ENCODE measurements around the gene ESCO1. TPM values are rescaled to one million over a fixed set of nuclear protein-coding genes. Genes with fewer than 3 reads are reported as not detected.

The ESCO1 gene
- total and polyA plus RNA-seq, 2 of the 13 experiments (the other 11 are each of a cell fraction or from before 2014, with no cell fraction given) = 6.3 to 19.4 TPM

- TF ChIP-seq CHCHD3 (CRISPR knock-in tag; IDR thresholded peaks at IDR 0.05) = 0 out of 2 replicates have a peak, but pooled peaks have one; percentile 36
- TF ChIP-seq ATF1 (CRISPR knock-in tag; IDR thresholded peaks at IDR 0.05) = peak; percentile 61; the same call in 1 of the 2 replicates
- TF ChIP-seq, protein P1, sequence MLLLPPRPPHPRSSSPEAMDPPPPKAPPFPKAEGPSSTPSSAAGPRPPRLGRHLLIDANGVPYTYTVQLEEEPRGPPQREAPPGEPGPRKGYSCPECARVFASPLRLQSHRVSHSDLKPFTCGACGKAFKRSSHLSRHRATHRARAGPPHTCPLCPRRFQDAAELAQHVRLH (CRISPR knock-in tag; IDR thresholded peaks at IDR 0.05; ENCODE audit: borderline replicate concordance, low read depth) = peak; percentile 86; the same call in 1 of the 2 replicates
- TF ChIP-seq SRY (CRISPR knock-in tag; IDR thresholded peaks at IDR 0.05) = peak; percentile 23
- TF ChIP-seq ZNF276 (CRISPR knock-in tag; IDR thresholded peaks at IDR 0.05; ENCODE audit: low read depth) = peak; percentile 22; the same call in 1 of the 2 replicates
- TF ChIP-seq ZNF331 (CRISPR knock-in tag; IDR thresholded peaks at IDR 0.05) = peak; percentile 96
- peak; percentile 86; the same call in 1 of the 2 replicates for TF ChIP-seq PHF8 (CRISPR knock-in tag; IDR thresholded peaks at IDR 0.05)
- no peak for TF ChIP-seq HNRNPL (IDR thresholded peaks at IDR 0.05; ENCODE audit: low read depth, low read length)
- TF ChIP-seq HINFP (CRISPR knock-in tag; IDR thresholded peaks at IDR 0.05; ENCODE audit: low read depth) = peak; percentile 80; the same call in 1 of the 2 replicates
- TF ChIP-seq, protein P2, sequence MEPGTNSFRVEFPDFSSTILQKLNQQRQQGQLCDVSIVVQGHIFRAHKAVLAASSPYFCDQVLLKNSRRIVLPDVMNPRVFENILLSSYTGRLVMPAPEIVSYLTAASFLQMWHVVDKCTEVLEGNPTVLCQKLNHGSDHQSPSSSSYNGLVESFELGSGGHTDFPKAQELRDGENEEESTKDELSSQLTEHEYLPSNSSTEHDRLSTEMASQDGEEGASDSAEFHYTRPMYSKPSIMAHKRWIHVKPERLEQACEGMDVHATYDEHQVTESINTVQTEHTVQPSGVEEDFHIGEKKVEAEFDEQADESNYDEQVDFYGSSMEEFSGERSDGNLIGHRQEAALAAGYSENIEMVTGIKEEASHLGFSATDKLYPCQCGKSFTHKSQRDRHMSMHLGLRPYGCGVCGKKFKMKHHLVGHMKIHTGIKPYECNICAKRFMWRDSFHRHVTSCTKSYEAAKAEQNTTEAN (CRISPR knock-in tag; conservative IDR thresholded peaks at IDR 0.05) = peak; percentile 88; the same call in 1 of the 2 replicates
- TF ChIP-seq PCBP1 (IDR thresholded peaks at IDR 0.05; ENCODE audit: borderline replicate concordance, low read depth, low read length) = 0 out of 2 replicates have a peak, but pooled peaks have one; percentile 15
- TF ChIP-seq, protein P3, sequence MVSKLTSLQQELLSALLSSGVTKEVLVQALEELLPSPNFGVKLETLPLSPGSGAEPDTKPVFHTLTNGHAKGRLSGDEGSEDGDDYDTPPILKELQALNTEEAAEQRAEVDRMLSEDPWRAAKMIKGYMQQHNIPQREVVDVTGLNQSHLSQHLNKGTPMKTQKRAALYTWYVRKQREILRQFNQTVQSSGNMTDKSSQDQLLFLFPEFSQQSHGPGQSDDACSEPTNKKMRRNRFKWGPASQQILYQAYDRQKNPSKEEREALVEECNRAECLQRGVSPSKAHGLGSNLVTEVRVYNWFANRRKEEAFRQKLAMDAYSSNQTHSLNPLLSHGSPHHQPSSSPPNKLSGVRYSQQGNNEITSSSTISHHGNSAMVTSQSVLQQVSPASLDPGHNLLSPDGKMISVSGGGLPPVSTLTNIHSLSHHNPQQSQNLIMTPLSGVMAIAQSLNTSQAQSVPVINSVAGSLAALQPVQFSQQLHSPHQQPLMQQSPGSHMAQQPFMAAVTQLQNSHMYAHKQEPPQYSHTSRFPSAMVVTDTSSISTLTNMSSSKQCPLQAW (CRISPR knock-in tag; IDR thresholded peaks at IDR 0.05) = peak; percentile 88; the same call in 1 of the 2 replicates
- peak; percentile 83 for TF ChIP-seq ZKSCAN8 (CRISPR knock-in tag; IDR thresholded peaks at IDR 0.05; ENCODE audit: borderline replicate concordance)
- TF ChIP-seq ZNF83 (CRISPR knock-in tag; IDR thresholded peaks at IDR 0.05; ENCODE audit: borderline replicate concordance) = 0 out of 2 replicates have a peak, but pooled peaks have one; percentile 3
- TF ChIP-seq ZNF253 (CRISPR knock-in tag; IDR thresholded peaks at IDR 0.05; ENCODE audit: borderline replicate concordance) = peak; percentile 92; the same call in 1 of the 2 replicates
- no peak for TF ChIP-seq FOXP1 (IDR thresholded peaks at IDR 0.05)
- TF ChIP-seq FOXP1 (CRISPR knock-in tag; IDR thresholded peaks at IDR 0.05) = peak; percentile 23; the same call in 1 of the 2 replicates
- TF ChIP-seq ZNF879 (CRISPR knock-in tag; IDR thresholded peaks at IDR 0.05) = no peak; the same call in 1 of the 2 replicates
- no peak for TF ChIP-seq NFIC (IDR thresholded peaks at IDR 0.05; ENCODE audit: low read length)
- no peak; the same call in 1 of the 2 replicates for TF ChIP-seq REL (CRISPR knock-in tag; conservative IDR thresholded peaks at IDR 0.05)
- TF ChIP-seq ZFP62 (CRISPR knock-in tag; IDR thresholded peaks at IDR 0.05) = no peak
- TF ChIP-seq FOXJ3 (CRISPR knock-in tag; IDR thresholded peaks at IDR 0.05; ENCODE audit: borderline replicate concordance) = peak; percentile 22; the same call in 1 of the 2 replicates
- peak; percentile 92 for TF ChIP-seq ZNF772 (CRISPR knock-in tag; IDR thresholded peaks at IDR 0.05)
Observed at GRCh38 chr18:21600526-21601410, at the start of gene ESCO1 (continued).
